Measurements from ENCODE around the gene FOXL2.

FOXL2 gene

DNA sequence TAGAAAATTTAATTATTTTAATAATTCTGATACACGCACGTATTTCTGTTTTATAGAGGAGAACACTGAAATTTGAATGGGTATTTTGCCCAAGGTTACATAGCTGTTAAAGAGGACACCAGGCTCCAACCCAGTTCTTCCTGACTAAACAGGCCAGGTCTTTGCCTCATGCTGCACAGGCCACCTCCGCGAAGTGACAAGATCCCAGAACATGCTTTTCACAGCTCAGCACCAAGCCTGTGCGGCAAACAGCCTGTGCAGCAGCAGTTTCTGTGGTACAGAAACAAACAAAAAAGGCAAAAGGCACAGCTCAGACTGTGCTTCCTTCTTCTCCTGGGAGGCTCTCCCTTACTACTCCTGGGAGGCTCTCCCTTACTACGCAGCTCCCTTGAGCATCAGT, 6.5 kb downstream of the FOXL2 start:
- H4K20me1 ChIP-seq (ENCODE audit: low read depth, low read length) = no peaks in the 10 kb centered on the region
- H3K27me3 ChIP-seq (ENCODE audit: low read length) = no peaks in the 10 kb centered on the region
- no peak overlapping the region for H3K27ac ChIP-seq (ENCODE audit: low read depth, low read length)
- H3K4me2 ChIP-seq (ENCODE audit: low read depth, low read length, poor library complexity, severe bottlenecking) = no peak overlapping the region
- H3K4me3 ChIP-seq (ENCODE audit: insufficient read depth, low read length, poor library complexity, severe bottlenecking) = no peak overlapping the region
- no peaks in the 10 kb centered on the region for H3K36me3 ChIP-seq (ENCODE audit: low read length)
- H3K9me2 ChIP-seq (replicated peaks; ENCODE audit: insufficient read depth, low read length) = no peaks in the 10 kb centered on the region
- no peaks in the 10 kb centered on the region for H3K9me3 ChIP-seq (ENCODE audit: insufficient read depth, low read length)
- H2AFZ ChIP-seq (ENCODE audit: low read depth, low read length, severe bottlenecking) = no peak overlapping the region
- TF ChIP-seq EZH2phosphoT487 (conservative IDR thresholded peaks at IDR 0.05; ENCODE audit: low read length) = no peak
- TF ChIP-seq, protein P1, sequence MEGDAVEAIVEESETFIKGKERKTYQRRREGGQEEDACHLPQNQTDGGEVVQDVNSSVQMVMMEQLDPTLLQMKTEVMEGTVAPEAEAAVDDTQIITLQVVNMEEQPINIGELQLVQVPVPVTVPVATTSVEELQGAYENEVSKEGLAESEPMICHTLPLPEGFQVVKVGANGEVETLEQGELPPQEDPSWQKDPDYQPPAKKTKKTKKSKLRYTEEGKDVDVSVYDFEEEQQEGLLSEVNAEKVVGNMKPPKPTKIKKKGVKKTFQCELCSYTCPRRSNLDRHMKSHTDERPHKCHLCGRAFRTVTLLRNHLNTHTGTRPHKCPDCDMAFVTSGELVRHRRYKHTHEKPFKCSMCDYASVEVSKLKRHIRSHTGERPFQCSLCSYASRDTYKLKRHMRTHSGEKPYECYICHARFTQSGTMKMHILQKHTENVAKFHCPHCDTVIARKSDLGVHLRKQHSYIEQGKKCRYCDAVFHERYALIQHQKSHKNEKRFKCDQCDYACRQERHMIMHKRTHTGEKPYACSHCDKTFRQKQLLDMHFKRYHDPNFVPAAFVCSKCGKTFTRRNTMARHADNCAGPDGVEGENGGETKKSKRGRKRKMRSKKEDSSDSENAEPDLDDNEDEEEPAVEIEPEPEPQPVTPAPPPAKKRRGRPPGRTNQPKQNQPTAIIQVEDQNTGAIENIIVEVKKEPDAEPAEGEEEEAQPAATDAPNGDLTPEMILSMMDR (IDR thresholded peaks at IDR 0.05; ENCODE audit: insufficient read depth, low read length, poor library complexity, severe bottlenecking) = no peak
- H3K9ac ChIP-seq (ENCODE audit: low read length) = no peak overlapping the region
- H3K79me2 ChIP-seq (ENCODE audit: insufficient read depth, low read length) = no peaks in the 10 kb centered on the region
- no peaks in the 10 kb centered on the region for H3F3A ChIP-seq (ENCODE audit: insufficient read depth)

DNA sequence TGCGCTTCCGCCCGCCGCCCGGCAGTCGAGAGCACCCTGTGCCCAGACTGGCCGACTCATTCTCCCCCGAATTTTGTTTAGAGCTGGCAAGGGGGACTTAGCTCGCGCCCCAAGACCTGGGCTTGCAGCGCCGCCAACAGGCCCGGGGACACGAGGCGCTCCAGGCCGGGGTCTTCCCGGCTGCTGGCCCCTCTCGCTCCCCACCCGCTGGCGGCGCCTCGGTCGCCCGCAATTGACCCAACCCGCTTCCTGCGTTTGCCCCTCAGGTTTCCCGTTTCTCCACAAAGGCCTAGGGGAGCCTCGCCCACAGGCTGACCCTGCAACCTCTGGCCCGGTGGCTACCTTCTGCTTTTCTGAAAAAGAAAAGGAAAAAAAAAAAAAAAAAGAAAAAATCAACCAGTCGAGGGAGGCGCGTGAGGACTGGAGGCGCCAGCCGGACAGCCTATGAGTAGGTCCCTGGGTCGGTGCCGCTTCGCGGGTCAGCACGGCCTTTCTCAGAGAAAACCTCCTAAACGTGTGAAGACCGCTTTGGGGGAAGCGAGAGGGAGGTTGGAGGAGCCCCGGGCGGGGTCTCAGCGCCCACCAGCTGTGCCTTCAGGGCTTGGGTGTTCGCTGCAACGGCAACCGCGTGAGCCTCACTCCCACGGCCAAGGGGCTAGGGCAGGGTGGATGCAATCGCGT, 7.2 kb downstream of the FOXL2 start:
- Histone ChIP-seq H3K9me3 (ENCODE audit: insufficient read depth, low read length) (no peaks in the 10 kb centered on the region), H3K9ac (ENCODE audit: low read length) (no peak overlapping the region), H3K79me2 (ENCODE audit: insufficient read depth, low read length) (no peaks in the 10 kb centered on the region), H3F3A (ENCODE audit: insufficient read depth) (no peaks in the 10 kb centered on the region), H3K9me2 (replicated peaks; ENCODE audit: insufficient read depth, low read length) (no peaks in the 10 kb centered on the region), H3K4me2 (ENCODE audit: low read depth, low read length, poor library complexity, severe bottlenecking) (no peak overlapping the region), H4K20me1 (ENCODE audit: low read depth, low read length) (no peaks in the 10 kb centered on the region), H3K36me3 (ENCODE audit: low read length) (no peaks in the 10 kb centered on the region), H2AFZ (ENCODE audit: low read depth, low read length, severe bottlenecking) (no peak overlapping the region), H3K27me3 (ENCODE audit: low read length) (no peaks in the 10 kb centered on the region), H3K4me3 (ENCODE audit: insufficient read depth, low read length, poor library complexity, severe bottlenecking) (no peak overlapping the region), H3K27ac (ENCODE audit: low read depth, low read length) (no peak overlapping the region)
- no peak for TF ChIP-seq EZH2phosphoT487 (conservative IDR thresholded peaks at IDR 0.05; ENCODE audit: low read length)
- TF ChIP-seq, protein P1 (IDR thresholded peaks at IDR 0.05; ENCODE audit: insufficient read depth, low read length, poor library complexity, severe bottlenecking) = no peak

DNA sequence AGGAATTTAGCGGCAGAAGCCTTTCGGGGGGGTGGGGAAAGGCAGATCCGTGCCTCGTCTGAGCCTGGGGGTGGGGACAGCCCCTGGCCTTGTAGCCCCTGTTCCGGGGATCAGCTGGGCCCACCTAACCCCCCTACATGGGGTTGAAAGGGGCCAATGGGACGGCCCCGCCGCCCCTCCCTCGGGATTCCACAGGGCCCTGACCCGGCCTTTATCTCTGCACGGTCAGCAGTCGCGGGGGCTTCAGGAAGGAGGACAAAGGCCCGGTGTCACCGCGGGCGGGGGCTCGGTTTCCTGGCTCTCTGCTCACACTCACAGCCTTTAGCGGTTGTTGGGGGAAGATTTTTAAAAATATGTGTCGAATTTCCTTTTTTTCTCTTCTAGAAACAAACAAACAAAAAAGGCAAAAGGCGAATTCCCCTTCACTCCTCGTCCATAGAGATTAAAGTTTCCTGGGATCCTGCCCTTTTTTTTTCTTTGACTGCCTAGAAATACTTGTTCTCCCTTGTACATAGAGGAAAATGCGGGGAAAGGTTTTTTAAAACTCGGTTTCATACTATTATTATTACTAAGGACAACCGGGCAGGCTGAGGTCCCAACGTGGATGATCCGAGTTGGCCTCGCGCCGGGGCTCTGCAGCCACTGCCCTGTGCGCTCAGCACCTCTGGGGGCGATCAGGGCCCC, 7.9 kb downstream of the FOXL2 start:
- H3K9me3 ChIP-seq (ENCODE audit: insufficient read depth, low read length) = no peaks in the 10 kb centered on the region
- H3F3A ChIP-seq (ENCODE audit: insufficient read depth) = no peaks in the 10 kb centered on the region
- no peaks in the 10 kb centered on the region for H3K79me2 ChIP-seq (ENCODE audit: insufficient read depth, low read length)
- no peaks in the 10 kb centered on the region for H3K9me2 ChIP-seq (replicated peaks; ENCODE audit: insufficient read depth, low read length)
- no peak overlapping the region for H2AFZ ChIP-seq (ENCODE audit: low read depth, low read length, severe bottlenecking)
- H3K27me3 ChIP-seq (ENCODE audit: low read length) = no peaks in the 10 kb centered on the region
- H3K36me3 ChIP-seq (ENCODE audit: low read length) = no peaks in the 10 kb centered on the region
- no peak overlapping the region for H3K9ac ChIP-seq (ENCODE audit: low read length)
- no peak overlapping the region for H3K4me3 ChIP-seq (ENCODE audit: insufficient read depth, low read length, poor library complexity, severe bottlenecking)
- H4K20me1 ChIP-seq (ENCODE audit: low read depth, low read length) = no peaks in the 10 kb centered on the region
- TF ChIP-seq, protein P1 (IDR thresholded peaks at IDR 0.05; ENCODE audit: insufficient read depth, low read length, poor library complexity, severe bottlenecking) = no peak
- no peak for TF ChIP-seq EZH2phosphoT487 (conservative IDR thresholded peaks at IDR 0.05; ENCODE audit: low read length)
- no peak overlapping the region for H3K27ac ChIP-seq (ENCODE audit: low read depth, low read length)
- no peak overlapping the region for H3K4me2 ChIP-seq (ENCODE audit: low read depth, low read length, poor library complexity, severe bottlenecking)
